HL-60/S4 treated with retinoic acid at 250 ng/mL for 4 days and 3 days (cell line): Measurements from ENCODE around the gene GALK1.
"Not testable (repeated sequence)": the region's sequence is repeated elsewhere in the genome, so short reads cannot be mapped to it uniquely, and the experiment has no call there.

Source experiments
- in situ Hi-C: fragments of 300-500 bp; cut with MboI; formaldehyde crosslinking; loops from 2 replicates; pipeline ENCODE4 v1.7.0; 2022; ENCODE audit warnings: low sequenced_read_pairs

Gene GALK1

DNA sequence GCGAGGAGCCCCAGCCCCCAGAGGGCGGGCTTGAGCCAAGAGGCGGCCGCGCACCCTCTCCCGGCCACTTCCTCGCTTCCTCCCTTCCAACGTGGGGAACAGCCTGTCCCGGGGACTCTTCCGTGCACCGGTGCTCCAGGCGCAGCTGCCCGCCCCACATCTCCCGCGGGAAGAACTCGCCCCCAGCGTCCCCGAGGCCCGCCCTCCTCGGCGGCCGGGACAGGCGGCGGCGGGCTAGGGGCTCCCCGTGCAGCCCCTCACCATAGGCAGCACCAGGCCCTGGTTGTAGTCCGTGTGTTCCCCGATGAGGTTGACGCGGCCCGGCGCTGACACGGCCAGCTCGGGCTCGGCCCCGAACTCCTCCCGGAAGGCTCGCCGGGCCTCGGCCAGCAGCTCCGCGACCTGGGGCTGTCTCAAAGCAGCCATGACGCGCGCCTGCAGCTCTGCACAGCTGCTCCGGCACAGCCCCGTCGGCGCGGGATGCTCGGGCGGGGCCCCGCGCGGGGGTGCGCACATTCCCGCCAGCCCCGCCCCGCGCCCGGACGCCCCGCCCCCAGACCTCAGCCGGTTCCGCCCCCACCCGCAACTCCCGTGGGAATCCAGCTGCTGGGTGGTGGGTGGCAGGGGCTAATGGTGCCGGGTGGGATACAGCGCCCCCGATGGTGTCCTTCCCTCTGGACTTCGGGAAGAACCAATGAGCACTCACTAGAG is at the start of gene GALK1:
TSS of gene GALK1 (minus strand) at position 482 of the 711 bp plus-strand sequence. CDS start at position 426, 56 bp downstream.
- in situ Hi-C loops = loop anchor here (25.0 kb wide), 2 partner anchors 222 to 522 kb away; partner anchors contain the start of genes ACOX1 and TEN1

DNA sequence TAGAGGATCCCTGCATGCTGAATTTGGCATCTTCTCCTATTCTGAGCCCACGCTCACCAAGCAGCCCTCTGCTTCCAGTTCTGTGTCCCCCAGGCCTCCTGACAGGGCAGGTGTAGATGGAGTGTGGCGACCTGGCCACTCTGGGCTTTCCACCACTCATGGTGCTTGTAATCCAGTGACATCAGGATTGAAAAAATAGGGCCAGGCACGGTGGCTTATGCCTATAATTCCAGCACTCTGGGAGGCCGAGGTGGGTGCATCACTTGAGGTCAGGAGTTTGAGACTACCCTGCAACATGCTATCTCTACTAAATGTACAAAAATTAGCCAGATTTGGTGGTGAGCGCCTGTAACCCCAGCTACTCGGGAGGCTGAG is 49.0 kb upstream of the GALK1 start:
- in situ Hi-C loops = no loop called here

DNA sequence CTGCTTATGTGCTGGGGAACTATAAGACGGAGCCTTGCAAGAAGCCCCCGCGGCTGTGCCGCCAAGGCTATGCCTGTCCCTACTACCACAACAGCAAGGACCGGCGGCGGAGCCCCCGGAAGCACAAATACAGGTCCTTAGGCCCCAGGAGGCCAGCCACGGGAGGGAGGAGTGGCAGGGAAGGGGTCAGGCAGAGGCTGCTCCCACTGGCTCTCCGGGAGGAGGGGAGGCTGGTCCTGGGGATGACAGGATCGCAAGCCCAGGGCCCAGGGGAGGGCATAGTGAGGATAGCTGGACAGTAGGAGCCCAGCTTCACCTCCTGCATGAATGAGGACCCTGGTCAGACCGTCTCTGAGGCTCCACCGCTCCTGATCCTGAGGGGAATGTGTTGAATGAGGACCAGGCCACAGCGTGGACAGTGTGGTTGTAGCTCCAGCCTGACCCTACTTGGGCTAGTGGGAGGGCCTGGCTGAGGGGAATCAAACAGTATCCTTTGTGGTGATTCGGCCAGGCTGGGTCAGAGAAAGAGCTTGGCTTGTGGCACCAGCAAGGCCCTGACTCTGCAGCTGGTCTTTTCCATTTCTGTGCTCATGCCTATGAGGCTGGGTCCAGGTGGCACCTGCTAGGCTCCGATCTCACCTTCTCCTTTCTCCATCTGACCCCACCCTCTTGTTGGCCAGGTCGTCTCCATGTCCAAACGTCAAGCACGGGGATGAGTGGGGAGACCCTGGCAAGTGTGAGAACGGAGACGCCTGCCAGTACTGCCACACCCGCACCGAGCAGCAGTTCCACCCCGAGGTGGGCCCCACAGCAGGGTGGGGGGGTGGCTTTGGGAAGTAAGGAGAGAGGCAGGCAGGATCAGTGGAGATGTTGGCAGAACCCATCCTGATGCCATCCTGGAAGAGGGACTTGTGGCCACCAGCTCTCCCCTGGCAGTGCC is 48.4 kb upstream of the GALK1 start:
- in situ Hi-C loops = no loop called here

DNA sequence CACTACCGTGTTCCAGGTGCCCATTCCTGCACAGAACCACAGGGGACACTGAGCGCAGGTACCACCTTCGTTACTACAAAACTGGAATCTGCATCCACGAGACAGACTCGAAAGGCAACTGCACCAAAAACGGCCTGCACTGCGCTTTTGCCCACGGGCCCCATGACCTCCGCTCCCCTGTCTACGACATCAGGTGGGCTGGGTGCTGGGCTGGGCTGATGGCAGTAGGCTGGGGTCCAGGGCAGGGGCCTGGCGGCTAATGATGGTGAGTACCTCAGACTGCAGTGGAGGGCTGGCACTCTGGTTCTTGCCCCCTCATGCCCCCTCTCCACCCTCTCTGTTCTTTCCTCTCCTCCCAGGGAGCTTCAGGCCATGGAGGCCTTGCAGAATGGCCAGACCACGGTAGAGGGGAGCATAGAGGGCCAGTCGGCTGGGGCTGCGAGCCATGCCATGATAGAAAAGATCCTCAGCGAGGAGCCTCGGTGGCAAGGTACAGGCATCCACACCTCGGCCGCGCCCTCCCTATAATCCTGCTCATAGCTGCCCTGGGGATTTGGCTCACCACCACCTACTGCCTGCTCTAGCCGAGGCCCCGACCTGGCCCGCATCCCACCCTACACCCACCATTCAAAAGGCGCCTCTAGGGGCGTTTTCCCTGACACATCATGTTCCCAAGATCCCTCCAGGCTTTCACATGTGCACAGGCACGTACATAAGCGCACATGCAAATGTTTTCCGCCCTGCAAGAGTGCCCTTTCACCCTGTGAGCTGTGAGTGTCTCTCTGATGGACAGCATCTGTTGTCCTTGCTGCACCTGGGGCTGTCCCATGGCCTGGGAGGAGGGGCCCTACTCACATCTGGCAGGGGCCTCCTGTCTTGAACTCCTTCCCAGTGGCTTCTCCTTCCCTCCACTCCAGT is 47.4 kb upstream of the GALK1 start:
- in situ Hi-C loops = no loop called here

DNA sequence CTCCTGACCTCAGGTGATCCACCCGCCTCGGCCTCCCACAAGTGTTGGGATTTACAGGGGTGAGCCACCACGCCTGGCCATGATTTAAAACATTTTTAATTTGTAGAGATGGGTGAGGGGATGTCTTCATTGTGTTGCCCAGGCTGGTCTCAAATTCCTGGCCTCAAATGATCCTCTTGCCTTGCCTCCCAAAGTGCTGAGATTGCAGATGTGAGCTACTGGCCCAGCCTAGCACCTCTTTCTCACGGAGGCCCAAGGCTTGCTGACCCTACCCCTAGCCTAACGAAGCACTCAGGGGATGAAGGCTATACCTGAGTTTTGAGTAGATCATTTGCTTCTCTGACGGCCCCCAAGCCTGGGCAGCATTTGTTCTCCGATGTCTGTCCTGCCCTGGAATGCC is 46.2 kb upstream of the GALK1 start:
- in situ Hi-C loops = no loop called here

DNA sequence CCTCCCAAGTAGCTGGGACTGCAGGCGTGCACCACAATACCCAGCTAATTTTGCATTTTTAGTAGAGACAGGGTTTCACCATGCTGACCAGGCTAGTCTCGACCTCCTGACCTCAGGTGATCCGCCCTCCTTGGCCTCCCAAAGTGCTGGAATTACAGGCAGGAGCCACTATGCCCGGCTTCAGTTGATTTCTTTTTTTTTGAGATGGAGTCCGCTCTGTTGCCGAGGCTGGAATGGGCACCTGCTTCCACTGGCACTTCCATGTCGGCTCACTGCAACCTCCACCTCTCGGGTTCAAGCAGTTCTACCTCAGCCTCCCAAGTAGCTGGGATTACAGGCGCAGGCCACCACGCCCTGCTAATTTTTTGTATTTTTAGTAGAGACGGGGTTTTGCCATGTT is 45.8 kb upstream of the GALK1 start:
- in situ Hi-C loops = not testable (repeated sequence)

DNA sequence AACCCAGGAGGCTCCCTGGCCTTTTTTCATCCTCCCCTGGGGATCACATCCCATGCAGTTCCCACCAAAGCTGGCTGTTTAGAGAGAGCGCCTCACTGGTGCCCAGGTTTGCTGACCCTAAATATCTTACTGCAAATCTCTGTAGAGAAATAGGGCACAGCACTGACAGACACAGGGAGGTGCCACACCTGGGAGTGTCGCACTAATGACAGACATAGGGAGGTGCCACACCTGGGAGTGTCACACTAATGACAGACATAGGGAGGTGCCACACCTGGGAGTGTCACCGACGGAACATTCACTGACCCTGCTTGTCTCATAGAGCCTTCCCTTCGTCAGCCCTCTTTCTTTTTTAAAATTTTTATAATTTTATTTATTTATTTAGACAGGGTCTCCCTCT is 45.2 kb upstream of the GALK1 start:
- in situ Hi-C loops = no loop called here

DNA sequence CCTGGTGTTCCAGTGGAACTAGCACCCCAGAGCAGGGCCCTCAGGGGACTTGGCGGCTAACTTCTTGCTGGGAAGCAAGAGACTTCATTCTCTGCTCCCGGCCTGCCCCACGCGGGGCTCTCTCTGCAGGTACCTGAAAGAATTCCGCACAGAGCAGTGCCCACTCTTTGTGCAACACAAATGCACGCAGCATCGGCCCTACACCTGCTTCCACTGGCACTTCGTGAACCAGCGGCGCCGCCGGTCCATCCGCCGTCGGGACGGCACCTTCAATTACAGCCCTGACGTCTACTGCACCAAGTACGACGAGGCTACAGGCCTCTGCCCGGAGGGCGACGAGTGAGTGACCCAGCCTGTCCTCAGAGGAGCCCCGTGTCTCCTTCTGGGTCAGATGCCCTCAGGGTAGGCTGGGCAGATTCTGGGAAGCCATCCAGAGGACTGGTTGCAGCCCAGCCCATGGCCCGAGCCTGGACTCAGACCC is 44.7 kb upstream of the GALK1 start:
- in situ Hi-C loops = no loop called here

DNA sequence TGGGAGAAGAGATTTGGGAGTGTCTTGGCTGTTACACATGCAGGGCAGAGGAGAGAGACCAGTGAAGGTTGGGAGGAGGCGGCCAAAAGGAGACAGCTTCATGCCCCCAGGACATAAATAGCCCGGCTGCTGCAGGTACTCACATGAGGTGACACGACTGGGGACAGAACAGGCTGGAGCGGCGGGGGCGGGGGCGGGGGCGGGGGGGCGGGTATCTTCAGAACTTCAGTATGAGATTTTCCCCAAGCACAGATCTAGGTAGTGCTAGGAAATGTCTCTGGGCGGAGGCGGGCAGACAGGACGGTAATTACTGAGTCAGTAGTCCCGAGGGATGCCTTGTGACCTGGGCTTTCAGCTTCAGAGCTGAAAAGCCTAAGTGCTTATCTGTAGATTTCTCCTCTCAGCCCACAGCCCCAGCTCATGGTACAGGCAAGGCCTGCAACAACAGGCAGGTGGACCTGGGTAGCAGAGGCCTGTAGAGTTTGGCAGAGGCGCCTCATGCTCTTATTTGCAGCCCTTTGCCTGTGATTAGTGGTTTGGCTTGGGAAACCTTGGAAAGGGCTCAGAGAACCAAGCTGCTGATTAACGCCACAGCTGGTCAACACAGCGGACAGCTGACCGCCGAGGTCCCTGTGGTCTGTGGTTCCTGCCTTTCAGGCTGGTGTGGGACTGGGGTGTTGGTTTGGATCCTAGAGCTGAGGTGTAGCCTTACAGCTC is 44.1 kb upstream of the GALK1 start:
- in situ Hi-C loops = no loop called here

DNA sequence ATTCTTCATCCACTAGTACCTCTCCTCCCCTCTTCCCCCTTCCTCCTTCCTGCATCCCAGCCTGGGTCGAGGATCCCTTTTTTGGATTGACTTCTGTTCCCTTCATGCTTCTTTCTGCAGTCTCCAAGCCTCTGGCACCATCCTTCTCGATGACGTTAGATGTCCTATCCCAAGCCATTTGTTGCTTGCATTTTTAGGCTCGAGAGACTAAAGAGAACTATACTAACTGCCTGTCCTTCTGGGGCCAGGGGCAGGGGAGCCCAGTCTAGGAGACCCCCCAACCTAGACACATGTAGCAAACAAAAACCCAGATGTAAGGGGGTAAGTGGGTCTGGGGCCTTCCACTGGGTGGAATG is 43.5 kb upstream of the GALK1 start:
- in situ Hi-C loops = no loop called here

DNA sequence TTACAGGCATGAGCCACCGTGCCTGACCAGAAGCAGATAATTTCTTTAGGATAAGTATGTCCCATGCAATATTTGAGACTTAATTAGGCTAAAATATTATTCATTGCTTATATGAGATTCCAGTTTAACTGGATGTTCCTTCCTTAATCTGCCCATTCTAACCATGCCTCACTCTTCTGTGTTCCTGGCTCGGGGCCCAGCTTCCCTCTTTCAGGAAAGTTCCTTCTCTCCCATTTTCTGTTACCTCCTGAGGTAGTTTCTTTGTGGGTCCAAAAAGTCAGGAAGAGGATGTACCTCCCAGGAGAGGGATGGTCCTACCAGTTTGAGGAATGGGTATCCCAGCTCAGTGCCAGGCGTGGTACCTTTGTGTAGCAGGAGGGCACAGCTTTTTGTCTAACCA is 42.9 kb upstream of the GALK1 start:
- in situ Hi-C loops = no loop called here

DNA sequence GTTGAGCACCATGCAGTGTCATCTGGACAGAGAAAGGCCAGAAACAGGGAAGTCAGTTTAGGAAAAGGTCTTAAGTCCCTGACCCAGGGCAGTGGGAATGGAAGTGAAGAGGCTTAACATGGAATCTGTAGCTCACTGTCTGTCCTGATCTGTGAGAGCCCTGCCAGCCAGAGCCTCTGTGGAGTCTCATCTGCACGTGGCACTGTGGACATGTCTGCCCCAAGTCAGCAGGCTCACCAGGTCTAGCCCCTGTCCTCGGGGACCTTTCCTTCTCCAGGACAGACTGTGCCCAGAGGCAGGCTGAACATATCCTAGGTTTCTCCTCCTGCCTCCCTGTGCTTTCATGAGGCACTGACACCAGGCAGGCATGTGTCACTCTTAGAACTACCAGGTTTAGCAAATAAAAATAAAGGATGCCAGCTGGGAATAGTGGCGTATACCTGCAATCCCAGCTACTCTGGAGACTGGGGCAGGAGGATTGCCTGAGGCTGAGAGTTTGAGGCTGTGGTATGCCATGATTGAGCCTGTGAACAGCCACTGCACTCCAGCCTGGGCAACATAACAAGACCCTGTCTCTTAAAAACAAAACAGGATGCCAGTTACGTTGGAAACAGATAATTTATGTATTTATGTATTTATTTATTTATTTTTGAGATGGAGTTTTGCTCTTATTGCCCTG is 42.0 kb upstream of the GALK1 start:
- in situ Hi-C loops = no loop called here

DNA sequence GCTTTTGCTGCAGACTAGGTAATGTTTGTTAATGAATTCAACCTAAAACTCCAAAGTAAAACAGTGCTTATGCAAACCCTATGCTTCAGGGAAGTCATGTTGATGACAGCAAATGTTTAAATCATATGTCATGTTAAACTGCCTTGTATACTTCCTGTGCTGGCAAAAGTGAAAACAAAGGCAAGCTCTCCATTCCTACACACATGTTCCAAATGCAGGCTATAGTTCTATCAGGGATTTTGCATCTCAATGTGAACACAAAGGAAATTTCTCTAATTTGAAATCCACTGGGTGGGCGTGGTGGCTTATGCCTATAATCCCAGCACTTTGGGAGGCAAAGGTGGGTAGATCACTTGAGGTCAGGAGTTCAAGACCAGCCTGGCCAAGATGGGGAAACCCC is 38.9 kb upstream of the GALK1 start:
- in situ Hi-C loops = no loop called here

DNA sequence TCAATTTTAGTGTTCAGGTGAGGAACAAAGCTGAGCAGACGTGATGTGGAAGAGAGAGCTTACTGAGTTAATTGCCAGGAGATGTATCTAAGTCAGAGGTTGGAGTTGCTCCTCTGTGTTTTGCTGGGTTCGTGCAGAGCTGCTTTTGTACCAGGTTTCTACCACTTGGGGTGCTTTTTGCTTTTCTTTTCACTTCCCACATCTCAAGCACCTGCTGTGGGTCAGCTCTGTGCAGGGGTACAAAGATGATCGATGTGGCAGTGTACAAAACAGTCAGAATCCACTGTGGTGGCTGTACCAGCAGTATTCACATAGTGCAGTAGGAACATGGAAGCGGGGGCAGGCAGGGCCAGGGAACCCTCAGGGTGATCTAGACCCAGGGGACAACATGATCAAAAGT is 34.4 kb upstream of the GALK1 start:
- in situ Hi-C loops = loop anchor here (25.0 kb wide), 1 partner anchor 88 kb away; the partner anchor contains the start of genes TRIM47 and TRIM65

DNA sequence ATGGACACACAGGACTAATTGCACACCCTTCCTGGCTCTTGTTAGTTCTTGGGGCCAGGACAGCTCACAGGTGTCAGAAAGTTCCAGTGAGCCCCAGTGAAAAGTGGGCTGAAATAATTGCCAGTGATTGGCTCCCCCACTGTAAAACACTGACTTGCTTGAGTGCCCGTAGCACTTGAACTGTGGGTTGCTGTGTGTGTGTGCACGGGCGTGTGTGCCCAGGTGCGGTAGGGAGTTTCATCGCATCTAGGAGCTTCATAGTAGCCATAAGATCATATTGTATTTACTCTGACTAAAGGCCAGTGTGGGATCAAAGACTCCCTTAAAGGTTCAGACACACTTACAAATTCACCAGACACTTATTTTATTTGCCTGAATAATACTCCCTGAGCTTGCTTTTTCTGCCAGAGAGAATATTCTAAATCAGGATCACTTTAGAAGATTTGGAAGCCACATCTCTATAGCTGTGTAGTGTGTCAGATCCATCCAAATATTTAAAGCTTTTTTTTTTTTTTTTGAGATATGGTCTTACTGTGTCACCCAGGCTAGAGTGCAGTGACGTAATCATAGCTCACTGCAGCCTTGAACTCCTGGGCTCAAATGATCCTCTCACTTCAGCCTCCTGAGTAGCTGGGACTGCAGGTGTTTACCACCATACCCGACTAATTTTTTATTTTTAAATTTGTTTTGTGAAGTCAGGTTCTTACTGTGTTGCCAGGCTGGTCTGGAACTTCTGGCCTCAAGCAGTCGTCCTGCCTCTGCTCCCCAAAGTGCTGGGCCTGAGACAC is 31.0 kb upstream of the GALK1 start:
- in situ Hi-C loops = loop anchor here (25.0 kb wide), 1 partner anchor 91 kb away; the partner anchor contains the start of genes TRIM47 and TRIM65

DNA sequence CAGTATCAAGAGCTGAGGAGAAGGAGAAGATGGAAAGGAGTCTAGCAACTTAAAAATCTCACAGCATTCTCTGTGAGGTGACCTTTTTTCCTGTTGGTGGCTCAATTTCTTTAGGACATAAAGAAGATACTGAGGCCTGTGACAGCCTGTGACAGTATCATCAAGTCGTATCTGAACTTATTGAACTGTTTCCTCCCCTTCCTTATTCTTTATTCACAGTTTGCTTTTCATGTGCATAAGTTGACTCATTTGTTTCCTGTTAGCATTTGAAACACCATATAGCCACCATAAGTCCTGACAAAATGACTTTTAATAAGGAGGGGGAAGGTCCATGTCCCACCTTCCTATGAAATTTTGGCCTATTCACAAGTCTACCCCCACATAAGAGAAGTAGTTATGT is 28.5 kb upstream of the GALK1 start:
- in situ Hi-C loops = loop anchor here (25.0 kb wide), 1 partner anchor 94 kb away; the partner anchor contains the start of genes TRIM47 and TRIM65

DNA sequence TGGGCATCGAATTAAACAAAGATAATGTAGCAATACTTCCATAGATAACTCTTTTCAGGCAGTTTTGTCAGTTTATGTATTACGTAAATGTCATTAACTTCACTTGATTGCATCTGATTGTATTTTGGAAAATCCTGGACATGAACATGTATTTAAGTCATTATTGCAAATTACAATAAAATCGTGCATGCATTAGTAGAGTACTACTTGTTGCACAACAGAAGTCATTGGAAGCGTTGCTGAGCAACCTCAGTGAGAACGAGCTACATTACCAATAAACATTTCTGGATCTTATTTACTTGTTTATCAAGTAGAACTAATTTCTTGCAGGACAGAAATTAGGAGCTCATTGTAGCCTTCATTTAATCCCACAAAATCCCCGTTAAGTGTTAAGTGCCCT is 26.3 kb upstream of the GALK1 start:
- in situ Hi-C loops = loop anchor here (25.0 kb wide), 1 partner anchor 96 kb away; the partner anchor contains the start of genes TRIM47 and TRIM65
